Germinal center (tissue), 1 donor: Measurements from ENCODE around the gene RAPGEFL1.
"Not testable (repeated sequence)": the region's sequence is repeated elsewhere in the genome, so short reads cannot be mapped to it uniquely, and the experiment has no call there.

Source experiments
- DNase-seq: peaks from one replicate; pipeline ENCODE4 v3.0.0; 2012; ENCODE audit warnings: mixed read lengths, low spot score

RAPGEFL1 gene

GRCh38 chr17:40173778-40174135 lies 3.5 kb upstream of the RAPGEFL1 start:
- DNase-seq, result no peak

- no peak for DNase-seq
These were observed 2.8 kb upstream of the RAPGEFL1 start for GRCh38 chr17:40174514-40174913.

- DNase-seq, result no peak
These were observed 1.1 kb upstream of the RAPGEFL1 start for GRCh38 chr17:40175928-40176753.

- DNase-seq, result no peak
These were observed 538 bp upstream of the RAPGEFL1 start for GRCh38 chr17:40176754-40177110.

- no peak for DNase-seq
These were observed 841 bp downstream of the RAPGEFL1 start for GRCh38 chr17:40178021-40178601.

- no peak for DNase-seq
These were observed 1.4 kb downstream of the RAPGEFL1 start for GRCh38 chr17:40178660-40179059.

- no peak for DNase-seq
These were observed 2.8 kb downstream of the RAPGEFL1 start for GRCh38 chr17:40179923-40180659.

- DNase-seq, result no peak
These were observed 3.4 kb downstream of the RAPGEFL1 start for GRCh38 chr17:40180694-40181093.

GRCh38 chr17:40181205-40181604 lies 3.9 kb downstream of the RAPGEFL1 start:
- DNase-seq, result no peak

- DNase-seq, result no peak
These were observed 5.3 kb downstream of the RAPGEFL1 start for GRCh38 chr17:40182606-40183005.

GRCh38 chr17:40187238-40187637 lies 10.0 kb downstream of the RAPGEFL1 start:
- no peak for DNase-seq

- no peak for DNase-seq
These were observed 11.4 kb downstream of the RAPGEFL1 start for GRCh38 chr17:40188694-40189093.

- peak; percentile 69 for DNase-seq
These were observed 13.1 kb downstream of the RAPGEFL1 start for GRCh38 chr17:40190197-40191021.

GRCh38 chr17:40191237-40192208 lies 14.3 kb downstream of the RAPGEFL1 start:
- peak; percentile 88 for DNase-seq

GRCh38 chr17:40192961-40193360 lies 15.7 kb downstream of the RAPGEFL1 start:
- DNase-seq, result no peak

GRCh38 chr17:40194821-40195220 lies 17.6 kb downstream of the RAPGEFL1 start:
- DNase-seq, result no peak

GRCh38 chr17:40197550-40197949 lies 20.3 kb downstream of the RAPGEFL1 start:
- no peak for DNase-seq

GRCh38 chr17:40197965-40198456 lies 20.7 kb downstream of the RAPGEFL1 start:
- DNase-seq, result not testable (repeated sequence)

- DNase-seq, result no peak
These were observed 21.3 kb downstream of the RAPGEFL1 start for GRCh38 chr17:40198576-40198975.

GRCh38 chr17:40203131-40203530 lies 25.9 kb downstream of the RAPGEFL1 start:
- DNase-seq, result no peak

- DNase-seq, result not testable (repeated sequence)
These were observed 28.9 kb downstream of the RAPGEFL1 start for GRCh38 chr17:40206193-40206592.
